DOHH2 (cell line): ENCODE results near the gene CES2.

Experiments
- H3F3A ChIP-seq: fragments of 200-600 bp; sonication (generic), shearing (Covaris generic); 2 replicates; pipeline ENCODE4 v1.6.0; 2016; ENCODE audit warnings: antibody characterized with exemption, mild to moderate bottlenecking; ENCODE audit not compliant: control insufficient read depth, insufficient read depth
- H3K27ac ChIP-seq: fragments of 200-600 bp; sonication (generic); 2 replicates; pipeline ENCODE4 v1.5.1; 2014; ENCODE audit warnings: low read depth, mild to moderate bottlenecking, low read length, moderate library complexity
- H3K27me3 ChIP-seq: fragments of 200-600 bp; sonication (generic); 2 replicates; pipeline ENCODE4 v1.6.1; 2014; ENCODE audit warnings: mild to moderate bottlenecking, low read length, mixed read lengths; ENCODE audit not compliant: control insufficient read depth
- H3K36me3 ChIP-seq: fragments of 200-600 bp; sonication (generic); 2 replicates; pipeline ENCODE4 v1.6.1; 2014; ENCODE audit warnings: mild to moderate bottlenecking, low read length, moderate library complexity, mixed read lengths; ENCODE audit not compliant: control insufficient read depth
- H3K4me1 ChIP-seq: fragments of 200-600 bp; sonication (generic); 2 replicates; pipeline ENCODE4 v1.6.1; 2014; ENCODE audit warnings: mild to moderate bottlenecking, low read length, mixed read lengths; ENCODE audit not compliant: control insufficient read depth
- H3K4me2 ChIP-seq: fragments of 200-600 bp; sonication (generic); 2 replicates; pipeline ENCODE4 v1.6.0; 2014; ENCODE audit warnings: mild to moderate bottlenecking, low read length, moderate library complexity
- H3K4me3 ChIP-seq: fragments of 200-600 bp; sonication (generic); 2 replicates; pipeline ENCODE4 v1.5.1; 2014; ENCODE audit warnings: mild to moderate bottlenecking, low read length, mixed read lengths
- H3K79me2 ChIP-seq: fragments of 200-600 bp; sonication (generic); 2 replicates; pipeline ENCODE4 v1.6.1; 2014; ENCODE audit warnings: mild to moderate bottlenecking, low read length, mixed read lengths; ENCODE audit not compliant: control insufficient read depth
- H3K9me2 ChIP-seq: fragments of 200-600 bp; sonication (generic); replicated peaks from 2 replicates; pipeline ENCODE4 v1.6.1; 2014; ENCODE audit warnings: mild to moderate bottlenecking, low read length, mixed read lengths; ENCODE audit not compliant: control insufficient read depth
- H3K9me3 ChIP-seq: fragments of 200-600 bp; sonication (generic); 2 replicates; pipeline ENCODE4 v1.6.1; 2014; ENCODE audit warnings: antibody characterized with exemption, low read length, mixed read lengths; ENCODE audit not compliant: control insufficient read depth, insufficient read depth
- H4K20me1 ChIP-seq: fragments of 200-600 bp; sonication (generic); 2 replicates; pipeline ENCODE4 v1.6.0; 2014; ENCODE audit warnings: low read depth, mild to moderate bottlenecking, antibody characterized with exemption, low read length, moderate library complexity; ENCODE audit not compliant: control insufficient read depth, insufficient read depth
- CTCF ChIP-seq: fragments of 200-600 bp; sonication (generic); IDR thresholded peaks from one replicate; pipeline ENCODE4 v1.5.1; 2014; ENCODE audit warnings: antibody characterized with exemption, mild to moderate bottlenecking, low read depth, low read length; ENCODE audit not compliant: poor library complexity, severe bottlenecking
- EZH2phosphoT487 ChIP-seq: fragments of 200-600 bp; sonication (generic); IDR thresholded peaks from 2 replicates; pipeline ENCODE4 v1.6.1; 2017; ENCODE audit warnings: borderline replicate concordance, mild to moderate bottlenecking, antibody characterized with exemption, low read length, moderate library complexity, mixed read lengths

Gene CES2

GRCh38 chr16:66902648-66903543 is 32.4 kb upstream of the CES2 start:
- H3K4me1 ChIP-seq: peaks cover 5% of the 10 kb centered on the region; the same call in 1 of the 2 replicates
- H3K4me3 ChIP-seq: no peak overlapping the region
- no peaks in the 10 kb centered on the region for H3K79me2 ChIP-seq
- H3K27me3 ChIP-seq: peaks cover 6% of the 10 kb centered on the region
- no peaks in the 10 kb centered on the region for H3K36me3 ChIP-seq
- no peaks in the 10 kb centered on the region for H3K9me2 ChIP-seq
- H3K9me3 ChIP-seq: no peaks in the 10 kb centered on the region
- no peaks in the 10 kb centered on the region for H3F3A ChIP-seq
- H4K20me1 ChIP-seq: no peaks in the 10 kb centered on the region
- no peak for TF ChIP-seq EZH2phosphoT487
- no peak for TF ChIP-seq CTCF
- H3K27ac ChIP-seq: no peak overlapping the region
- no peak overlapping the region for H3K4me2 ChIP-seq

GRCh38 chr16:66903544-66904427 is 31.5 kb upstream of the CES2 start:
- H3K9me3 ChIP-seq: no peaks in the 10 kb centered on the region
- no peaks in the 10 kb centered on the region for H4K20me1 ChIP-seq
- H3K4me3 ChIP-seq: no peak overlapping the region
- no peaks in the 10 kb centered on the region for H3K79me2 ChIP-seq
- no peaks in the 10 kb centered on the region for H3F3A ChIP-seq
- H3K9me2 ChIP-seq: no peaks in the 10 kb centered on the region
- H3K36me3 ChIP-seq: no peaks in the 10 kb centered on the region
- peaks cover 5% of the 10 kb centered on the region; the same call in 1 of the 2 replicates for H3K4me1 ChIP-seq
- H3K27me3 ChIP-seq: peaks cover 7% of the 10 kb centered on the region
- no peak overlapping the region for H3K4me2 ChIP-seq
- TF ChIP-seq CTCF (no peak), EZH2phosphoT487 (no peak)
- no peak overlapping the region for H3K27ac ChIP-seq

- peaks cover 5% of the 10 kb centered on the region; the same call in 1 of the 2 replicates for H3K4me1 ChIP-seq
- H3K79me2 ChIP-seq: no peaks in the 10 kb centered on the region
- no peaks in the 10 kb centered on the region for H3K9me3 ChIP-seq
- H3K4me2 ChIP-seq: no peak overlapping the region
- H3K36me3 ChIP-seq: no peaks in the 10 kb centered on the region
- H3K9me2 ChIP-seq: no peaks in the 10 kb centered on the region
- no peak overlapping the region for H3K4me3 ChIP-seq
- no peak overlapping the region for H3K27ac ChIP-seq
- H4K20me1 ChIP-seq: no peaks in the 10 kb centered on the region
- H3K27me3 ChIP-seq: peaks cover 7% of the 10 kb centered on the region
- TF ChIP-seq EZH2phosphoT487 (no peak), CTCF (no peak)
- H3F3A ChIP-seq: no peaks in the 10 kb centered on the region
These were observed 30.9 kb upstream of the CES2 start for GRCh38 chr16:66904428-66904845.
